ENCODE data around the gene SND1.
"Not testable (repeated sequence)": the region's sequence is repeated elsewhere in the genome, so short reads cannot be mapped to it uniquely, and the experiment has no call there.

The SND1 gene

DNA sequence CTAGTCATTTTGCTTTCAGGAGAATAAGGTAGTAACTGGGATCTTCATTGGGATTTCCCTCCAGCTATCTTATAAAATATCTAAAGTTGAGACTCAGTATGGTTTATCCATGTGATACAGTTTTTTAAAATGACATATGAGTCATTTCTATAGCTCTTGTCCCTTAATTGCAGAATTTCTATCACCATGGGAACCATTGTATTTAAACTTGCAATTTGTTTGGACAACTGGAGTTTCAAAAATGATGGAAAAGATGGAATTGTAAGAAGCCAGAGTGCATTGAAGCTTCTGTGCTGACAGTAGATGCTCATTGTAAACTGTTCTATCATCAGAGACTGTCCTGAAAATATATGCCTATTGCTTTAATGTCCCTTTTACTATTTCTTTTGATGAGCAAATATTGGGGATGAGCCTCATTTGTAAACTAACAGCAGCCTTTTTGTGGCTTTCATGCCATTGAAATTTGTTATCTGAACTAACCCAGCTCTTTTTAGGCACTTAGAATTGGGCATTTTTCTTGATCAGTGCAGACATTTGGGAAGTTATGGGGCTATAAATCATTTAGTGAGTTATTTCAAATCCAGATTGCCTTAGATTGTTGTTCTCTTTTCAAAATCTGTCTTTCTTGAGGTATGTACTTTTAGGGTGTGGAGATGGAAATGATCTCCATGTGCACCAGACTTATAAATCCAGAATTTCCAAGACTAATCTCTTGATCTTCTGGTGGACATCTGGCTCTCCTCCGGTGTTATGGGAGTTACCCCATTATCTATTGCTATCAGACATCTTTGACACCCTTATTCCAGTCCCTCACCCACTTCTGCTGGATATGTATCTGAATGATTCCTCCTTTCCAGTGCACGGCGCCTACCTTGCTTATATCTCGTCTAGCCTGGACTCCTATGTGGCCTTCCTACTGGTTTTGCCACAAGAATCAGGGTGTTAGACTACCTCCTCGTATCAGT lies 159.0 kb downstream of the SND1 start:
- no peak for DNase-seq

DNA sequence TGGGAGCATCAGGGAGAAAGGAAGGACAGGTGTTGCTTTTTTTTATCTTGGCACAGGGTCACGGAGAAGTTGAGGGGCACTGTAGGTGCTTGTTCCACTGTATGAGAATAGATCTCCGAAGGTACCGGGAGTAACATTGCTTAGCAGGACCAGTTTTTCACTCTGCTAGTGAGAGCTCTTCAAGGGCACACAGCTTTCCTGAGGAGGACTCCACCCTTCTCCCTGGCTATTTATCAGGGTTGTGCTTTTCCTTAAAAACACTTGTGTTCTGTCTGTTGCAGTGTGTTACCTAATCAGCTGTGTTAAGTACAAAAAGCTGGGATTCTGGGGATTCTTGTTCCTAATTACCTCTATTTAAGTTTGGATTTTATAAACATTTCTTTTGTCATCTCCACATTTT lies 160.5 kb downstream of the SND1 start:
- DNase-seq = no peak

- DNase-seq = no peak
Observed at GRCh38 chr7:127813991-127814541, 162.1 kb downstream of the SND1 start.

- no peak for DNase-seq
Observed at GRCh38 chr7:127815631-127816145, 163.7 kb downstream of the SND1 start.

DNA sequence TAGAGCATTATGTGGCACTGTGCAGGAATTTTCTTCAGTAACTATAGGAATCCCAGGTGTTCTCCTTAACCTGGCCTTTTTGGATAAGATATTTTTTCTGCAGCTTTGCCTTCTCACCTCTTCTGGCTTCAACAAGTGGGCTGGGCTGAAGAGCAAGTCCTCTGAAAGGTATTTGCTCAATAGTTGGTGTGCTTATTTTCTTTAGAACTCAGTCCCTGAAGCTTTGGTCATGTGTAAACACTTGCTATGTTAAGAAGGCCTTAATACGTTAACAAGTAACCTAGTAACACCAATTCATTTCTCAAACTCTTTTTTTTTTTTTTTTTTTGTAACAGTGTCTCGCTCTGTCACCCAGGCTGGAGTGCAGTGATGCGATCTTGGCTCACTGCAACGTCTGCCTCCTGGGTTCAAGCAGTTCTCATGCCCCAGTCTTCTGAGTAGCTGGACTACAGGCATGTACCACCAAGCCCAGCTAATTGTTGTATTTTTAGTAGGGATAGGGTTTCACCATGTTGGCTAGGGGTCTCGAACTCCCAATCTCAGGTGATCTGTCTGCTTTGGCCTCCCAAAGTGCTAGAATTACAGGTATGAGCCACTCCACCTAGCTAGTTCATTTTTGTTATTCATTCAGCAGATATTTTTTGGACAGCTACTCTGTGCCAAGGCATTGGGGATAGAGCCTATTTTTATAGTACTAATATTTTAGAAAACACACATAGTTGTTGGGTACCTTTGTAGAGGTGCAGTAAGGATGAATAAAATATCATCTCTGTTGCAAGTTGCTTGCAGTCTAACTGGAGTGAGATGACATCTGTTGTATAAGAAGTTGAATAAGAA lies 164.6 kb downstream of the SND1 start:
- no peak for DNase-seq

DNA sequence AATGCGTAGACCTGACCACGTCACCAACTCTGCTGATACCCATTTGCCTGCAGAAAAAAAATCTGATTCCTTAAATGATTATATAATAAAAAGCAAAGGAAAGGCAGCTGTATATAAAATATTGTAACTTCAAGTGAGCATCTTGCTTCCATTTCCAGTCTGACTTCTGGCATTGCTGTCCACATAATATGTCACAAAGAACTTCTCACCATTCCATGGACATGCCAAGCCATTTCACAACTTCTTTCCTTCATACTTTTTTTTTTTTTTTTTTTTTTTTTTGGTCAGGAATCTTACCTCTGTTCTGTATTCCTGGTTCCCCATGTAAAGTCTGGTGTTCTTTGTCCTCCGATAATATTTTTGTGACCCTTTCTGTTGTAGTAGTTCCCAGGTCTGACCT lies 165.5 kb downstream of the SND1 start:
- no peak for DNase-seq

DNA sequence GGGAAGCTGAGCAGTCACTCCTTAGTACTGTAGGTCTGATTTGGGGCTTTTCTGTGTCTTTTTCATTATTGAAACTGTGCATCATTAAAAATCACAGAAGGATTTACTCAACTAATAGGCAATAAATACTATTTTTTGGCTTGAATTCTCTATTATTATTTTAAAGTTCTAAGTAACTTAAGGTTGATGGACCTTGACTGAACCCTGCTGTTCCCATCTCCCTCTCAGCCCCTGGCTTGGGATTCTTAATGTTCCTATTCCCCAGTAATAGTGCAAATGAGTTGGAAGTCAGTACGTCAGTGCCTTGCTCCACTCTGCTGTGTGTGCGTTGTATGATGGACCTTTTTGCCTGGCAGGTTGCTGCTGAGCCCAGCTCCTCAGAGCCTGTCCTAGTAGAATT lies 166.3 kb downstream of the SND1 start:
- no peak for DNase-seq

GRCh38 chr7:127819975-127820731 lies 168.2 kb downstream of the SND1 start:
- no peak for DNase-seq

DNA sequence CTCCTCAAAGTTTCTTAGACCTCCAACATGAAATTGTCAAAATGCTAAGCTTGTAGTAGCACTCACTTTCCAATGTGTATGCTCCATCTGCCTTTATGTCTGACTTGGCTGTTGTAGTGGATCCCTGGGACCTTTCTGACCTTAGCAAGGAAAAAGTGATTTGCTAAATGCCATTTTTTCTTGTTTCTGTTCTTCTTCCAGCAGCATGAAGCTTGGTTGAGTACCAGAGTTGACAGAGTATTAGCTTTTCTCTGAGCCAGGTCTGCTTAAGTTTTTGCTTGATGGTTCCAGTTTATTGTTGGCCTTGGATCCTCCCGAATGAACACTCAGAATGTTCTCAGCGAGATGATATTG lies 168.7 kb downstream of the SND1 start:
- DNase-seq = no peak

DNA sequence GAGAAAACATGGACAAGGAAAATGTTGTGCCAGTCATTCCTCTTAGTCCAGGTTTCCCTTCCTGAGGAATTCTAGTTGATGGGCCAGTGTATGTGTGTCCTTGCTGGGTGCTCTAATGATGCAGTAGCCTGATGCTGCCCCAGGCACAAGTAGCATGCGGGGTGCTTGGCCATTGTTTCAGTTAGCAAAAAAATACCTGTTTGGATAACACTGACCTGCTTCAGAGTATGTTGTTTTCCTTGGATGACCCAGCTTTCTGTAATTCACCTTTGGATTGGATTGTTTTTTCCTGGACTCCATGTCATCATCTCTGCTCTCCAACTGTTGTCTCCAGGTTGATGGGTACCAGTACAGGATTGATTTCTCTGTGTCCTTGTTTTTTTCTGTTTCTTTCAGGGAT lies 169.2 kb downstream of the SND1 start:
- no peak for DNase-seq

- no peak for DNase-seq
Observed at GRCh38 chr7:127822822-127823508, 171.0 kb downstream of the SND1 start.

DNA sequence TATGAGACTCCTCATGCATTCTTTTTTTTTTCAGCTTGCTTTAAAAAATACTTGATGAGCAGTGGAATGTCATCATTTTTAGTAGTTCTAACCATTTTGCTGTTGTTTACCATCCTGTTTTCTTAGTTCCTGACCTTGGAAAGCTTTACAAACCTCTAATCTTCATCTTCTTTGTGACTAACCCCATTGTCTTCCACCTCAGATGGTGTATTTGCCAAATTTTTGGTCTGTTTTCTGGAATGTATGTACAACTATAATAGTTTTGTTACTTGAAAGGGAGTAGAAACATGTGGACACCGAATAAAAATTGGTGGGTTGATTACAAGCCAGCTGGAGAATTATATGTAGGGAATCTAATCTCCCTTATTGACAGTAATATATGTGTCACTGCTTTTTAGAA lies 172.7 kb downstream of the SND1 start:
- no peak for DNase-seq

GRCh38 chr7:127828843-127829500 lies 177.0 kb downstream of the SND1 start:
- no peak for DNase-seq

GRCh38 chr7:127831318-127832219 lies 179.6 kb downstream of the SND1 start:
- no peak for DNase-seq

GRCh38 chr7:127832592-127832991 lies 180.6 kb downstream of the SND1 start:
- DNase-seq = no peak

GRCh38 chr7:127833641-127834040 lies 181.6 kb downstream of the SND1 start:
- no peak for DNase-seq

DNA sequence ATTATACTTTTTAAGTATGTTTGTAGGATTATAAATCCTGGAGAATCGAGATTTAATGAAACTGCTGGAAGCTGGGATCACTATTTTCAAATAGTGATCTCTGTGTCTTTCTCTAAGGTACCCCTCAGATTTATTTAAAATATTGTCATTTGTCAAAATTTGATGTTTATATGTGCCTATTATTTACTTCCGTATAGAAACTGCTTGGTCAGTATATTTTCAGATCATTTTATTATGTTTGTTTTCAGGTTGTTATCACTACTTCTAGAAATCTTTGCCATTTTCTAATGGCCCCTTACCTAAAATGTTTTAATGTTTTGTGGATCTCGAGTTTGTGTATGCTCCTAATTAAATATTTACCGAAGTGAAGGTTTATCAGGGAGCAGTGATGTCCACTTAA lies 183.7 kb downstream of the SND1 start:
- DNase-seq = no peak

- DNase-seq = not testable (repeated sequence)
Observed at GRCh38 chr7:127837816-127838410, 185.9 kb downstream of the SND1 start.

DNA sequence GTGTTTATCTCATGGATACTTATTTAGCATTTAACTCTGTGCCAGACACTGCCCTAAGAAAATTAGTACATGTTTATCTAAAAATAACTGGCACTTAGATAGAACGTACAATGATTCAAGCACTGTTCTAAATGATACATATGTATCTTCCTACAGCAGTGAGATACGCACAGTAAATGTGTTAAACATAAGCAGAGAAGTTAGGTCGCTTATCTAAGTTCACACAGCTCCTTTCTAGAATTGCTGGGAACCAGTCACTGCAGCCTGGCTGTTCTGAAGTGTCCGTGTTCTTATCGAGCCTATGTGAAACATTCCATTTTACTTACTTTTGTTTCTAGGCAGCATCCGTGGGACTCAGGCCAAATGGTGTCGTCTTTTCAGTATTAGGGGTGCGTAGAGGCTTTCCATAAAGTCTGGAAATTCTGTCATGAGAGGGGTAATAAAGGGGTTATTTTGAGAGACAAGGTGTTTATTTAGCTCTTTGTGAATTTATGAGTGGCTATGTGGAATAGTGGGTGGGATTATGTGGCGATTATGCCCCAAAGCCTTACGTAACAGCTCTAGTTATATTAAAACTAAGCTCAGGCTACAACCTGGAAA lies 186.9 kb downstream of the SND1 start:
- DNase-seq = no peak
